Endothelial cell of umbilical vein (primary cell): Measurements from ENCODE around the gene HEXIM2. TPM values are rescaled to one million over a fixed set of nuclear protein-coding genes. Genes with fewer than 3 reads are reported as not detected.

ENCODE experiments used
- BruUV-seq: library from RNA; stranded (reverse); fragments of 400-500 nt; replicated peaks from 2 replicates; lab custom pipeline; 2021; lab: Mats Ljungman, UMichigan
- CTCF ChIA-PET: fragments of 300-600, 350-600 bp; sonication (Branson Sonifier 250); formaldehyde crosslinking; loops from one replicate; lab custom pipeline; 2021; ENCODE audit warnings: antibody characterized with exemption, inconsistent platforms; lab: Charles Lee
- POLR2A ChIA-PET: fragments of 300-600, 350-600 bp; sonication (Branson Sonifier 250); formaldehyde crosslinking; loops from one replicate; lab custom pipeline; 2021; ENCODE audit warnings: antibody characterized with exemption, inconsistent platforms; lab: Charles Lee
- DNase-seq: peaks from one replicate; pipeline ENCODE4 v3.0.0-alpha.2; 2011; ENCODE audit warnings: low read depth, low spot score
- FAIRE-seq: peaks from 2 replicates; lab custom pipeline; 2011; peaks lifted over from hg19 to GRCh38; lab: Jason Lieb, UNC
- H2AFZ ChIP-seq: 2 replicates; pipeline ENCODE4 v1.6.0; 2012; ENCODE audit warnings: low read depth, low read length, control low read depth, inconsistent platforms
- H3K27ac ChIP-seq: 2 replicates; pipeline ENCODE4 v1.5.1; 2011; ENCODE audit warnings: low read depth, mild to moderate bottlenecking, control low read depth, low read length, moderate library complexity; ENCODE audit not compliant: insufficient read depth
- H3K27me3 ChIP-seq, 2 experiments: 2 replicates each; pipeline versions ENCODE4 v1.6.0 to v1.6.1; 2011; ENCODE audit warnings: low read length in 2 of 2, mixed read lengths in 1 of 2; ENCODE audit not compliant: control insufficient read depth in 2 of 2, insufficient read depth in 2 of 2
- H3K36me3 ChIP-seq, 2 experiments: 2 replicates in 1 of 2; 3 replicates in 1 of 2; pipeline ENCODE4 v1.5.1; 2011; ENCODE audit warnings: low read length in 2 of 2, mild to moderate bottlenecking in 1 of 2, moderate library complexity in 1 of 2; ENCODE audit not compliant: control insufficient read depth in 2 of 2, insufficient read depth in 2 of 2; ENCODE audit errors: extremely low read depth in 1 of 2
- H3K4me1 ChIP-seq: 3 replicates; pipeline ENCODE4 v1.5.1; 2011; ENCODE audit warnings: mild to moderate bottlenecking, low read length; ENCODE audit not compliant: control insufficient read depth, insufficient read depth; ENCODE audit errors: extremely low read depth
- H3K4me2 ChIP-seq: 2 replicates; pipeline ENCODE4 v1.6.1; 2011; ENCODE audit warnings: low read length, control low read depth, mixed read lengths; ENCODE audit not compliant: insufficient read depth
- H3K4me3 ChIP-seq, 3 experiments: fragments of 200-600 bp in 1 of 3; sonication (generic), shearing (Covaris generic) in 1 of 3; replicated peaks in 1 of 3; 2 replicates each; pipeline ENCODE4 v1.5.1; 2011 to 2016; ENCODE audit warnings: control low read depth in 3 of 3, low read length in 3 of 3, mild to moderate bottlenecking in 2 of 3, inconsistent platforms in 1 of 3, low read depth in 1 of 3, moderate library complexity in 1 of 3; ENCODE audit not compliant: insufficient read depth in 1 of 3
- H3K79me2 ChIP-seq: 2 replicates; pipeline ENCODE4 v1.6.0; 2012; ENCODE audit warnings: low read length, inconsistent platforms; ENCODE audit not compliant: control insufficient read depth, insufficient read depth
- H3K9ac ChIP-seq: replicated peaks from 2 replicates; pipeline ENCODE3; 2011; ENCODE audit warnings: low read length, control low read depth; ENCODE audit not compliant: insufficient read depth; ENCODE audit errors: extremely low read depth
- H3K9me1 ChIP-seq: replicated peaks from 3 replicates; pipeline ENCODE4 v1.6.0; 2011; ENCODE audit warnings: mild to moderate bottlenecking, low read length; ENCODE audit not compliant: control insufficient read depth, insufficient read depth; ENCODE audit errors: extremely low read depth
- H3K9me3 ChIP-seq: replicated peaks from 2 replicates; pipeline ENCODE4 v1.5.1; 2012; ENCODE audit warnings: low read length, inconsistent platforms; ENCODE audit not compliant: control insufficient read depth, insufficient read depth
- H4K20me1 ChIP-seq: replicated peaks from 2 replicates; pipeline ENCODE3; 2011; ENCODE audit warnings: mild to moderate bottlenecking, low read length; ENCODE audit not compliant: control insufficient read depth, insufficient read depth; ENCODE audit errors: extremely low read depth
- FOS ChIP-seq: IDR thresholded peaks from 2 replicates; pipeline ENCODE4 v1.6.1; 2011; ENCODE audit warnings: mild to moderate bottlenecking, low read length, moderate library complexity, borderline replicate concordance; ENCODE audit not compliant: insufficient read depth
- MYC ChIP-seq: IDR thresholded peaks from one replicate; pipeline ENCODE4 v1.6.1; 2011; ENCODE audit warnings: mild to moderate bottlenecking, low read depth, low read length
- POLR2A ChIP-seq: IDR thresholded peaks from 2 replicates; pipeline ENCODE4 v1.6.1; 2012; ENCODE audit warnings: low read depth, mild to moderate bottlenecking, control low read depth, low read length
- POLR2AphosphoS5 ChIP-seq: IDR thresholded peaks from 2 replicates; pipeline ENCODE4 v1.6.1; 2012; ENCODE audit warnings: low read depth, mild to moderate bottlenecking, control low read depth, low read length, moderate library complexity; ENCODE audit not compliant: insufficient read depth
- dilution Hi-C: fragments of 300-500 bp; cut with MboI; formaldehyde crosslinking; loops from one replicate; pipeline ENCODE4 v1.15.0; 2019; ENCODE audit warnings: low sequenced_read_pairs; ENCODE audit not compliant: extremely low pct_ligation_motif_present
- intact Hi-C: fragments of 100-400 bp; cut with micrococcal nuclease; formaldehyde crosslinking; loops from one replicate; pipeline ENCODE4 v1.10.0; 2022
- polyA plus RNA-seq, 4 experiments: library from polyadenylated mRNA; depleted of rRNA in 3 of 4; stranded (reverse) in 3 of 4; unstranded in 1 of 4; fragments of >200 nt; gene quantifications; 2 replicates each; pipeline versions ENCODE4 v1.2.1 to v1.2.3, GENCODE V29; 2011 to 2012; ENCODE audit warnings: missing spikeins in 1 of 4
- total RNA-seq: library from RNA; stranded (reverse); gene quantifications from 2 replicates; pipeline ENCODE4 v1.2.3, GENCODE V29; 2021
- TF ChIP-seq, protein P1 (sequence below): IDR thresholded peaks from 2 replicates; pipeline ENCODE4 v1.6.1; 2011; ENCODE audit not compliant: insufficient read depth, insufficient read length
- TF ChIP-seq, protein P2 (sequence below), 2 donors: IDR thresholded peaks; 1 replicate in 1 of 2; 2 replicates in 1 of 2; pipeline ENCODE4 v1.5.1; 2011; ENCODE audit warnings: low read length in 2 of 2, mild to moderate bottlenecking in 2 of 2, moderate library complexity in 2 of 2, control low read depth in 1 of 2, inconsistent platforms in 1 of 2, low read depth in 1 of 2; ENCODE audit not compliant: insufficient read depth in 1 of 2; ENCODE audit errors: extremely low read depth in 1 of 2

HEXIM2 gene
- total and polyA plus RNA-seq, 2 donors (not counting 3 experiments of a cell fraction or from before 2014, with no cell fraction given): 2.9 to 3.8 TPM

DNA sequence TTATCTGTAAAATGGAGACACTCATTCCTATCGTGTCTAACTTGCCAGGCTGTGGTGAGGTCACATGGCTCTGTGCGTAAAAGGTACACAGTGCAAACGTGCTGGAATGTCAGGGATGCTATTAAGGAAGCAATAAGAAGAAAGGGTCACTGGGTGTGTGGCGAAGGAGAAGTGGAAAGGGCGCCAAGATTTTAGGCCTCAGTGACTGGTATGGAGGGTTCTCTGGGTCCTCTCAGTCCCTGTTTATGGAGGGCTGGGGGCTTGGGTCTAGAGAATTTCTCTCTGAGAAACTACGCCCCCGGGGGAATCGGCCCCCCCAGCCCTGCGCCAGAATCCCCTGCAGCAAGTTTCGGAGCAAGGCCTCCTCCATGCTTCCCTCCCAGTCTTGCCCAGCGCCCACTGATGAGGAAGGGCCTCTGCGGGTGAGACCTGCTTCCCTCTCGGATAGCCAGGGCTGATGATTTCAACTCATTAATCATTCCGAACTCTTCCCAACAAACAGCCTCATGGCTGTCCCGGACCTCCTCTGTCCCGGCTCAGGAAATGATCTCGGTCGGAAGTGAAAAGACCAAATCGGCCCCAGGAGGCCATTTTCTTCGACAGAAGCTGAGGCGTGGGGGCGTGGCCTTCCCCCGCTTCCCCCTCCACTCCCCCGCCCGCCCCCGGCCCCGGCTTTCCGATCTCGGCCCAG, 14.6 kb upstream of the HEXIM2 start:
- dilution Hi-C loops (no loop called here), intact Hi-C loops (loop anchor here (10.0 kb wide), 1 partner anchor 228 kb away; no protein-coding TSS in a partner anchor)
- DNase-seq (peak; percentile 71), FAIRE-seq (peak; percentile 62)
- Histone ChIP-seq H3K36me3 (no peaks in the 10 kb centered on the region), H4K20me1 (no peaks in the 10 kb centered on the region), H2AFZ (peak overlapping the region; percentile 49), H3K9ac (peak overlapping the region; percentile 99), H3K27ac (peak overlapping the region; percentile 97), H3K9me1 (no peaks in the 10 kb centered on the region), H3K4me2 (peak overlapping the region; percentile 51), H3K4me3 (peak overlapping the region in 2 of 3 experiments; percentile 30 to 47), H3K9me3 (no peaks in the 10 kb centered on the region), H3K27me3 (no peaks in the 10 kb centered on the region), H3K4me1 (peaks cover 24% of the 10 kb centered on the region), H3K79me2 (peaks cover 30% of the 10 kb centered on the region)
- BruUV-seq: TSS peak; percentile 64
- ChIA-PET POLR2A (interaction anchor here (1.3 to 6.1 kb wide), 3 partner anchors 12 to 17 kb away, joined by 3 to 189 read pairs (median 58); partner anchors contain the start of genes ACBD4 and HEXIM2), CTCF (interaction anchor here (6.3 to 10.4 kb wide), 3 partner anchors 11 to 51 kb away, joined by 153 to 393 read pairs (median 191); partner anchors contain the start of genes ACBD4 and HEXIM2)
- TF ChIP-seq POLR2A: peak; percentile 76
- TF ChIP-seq MYC: no peak
- TF ChIP-seq, protein P1, sequence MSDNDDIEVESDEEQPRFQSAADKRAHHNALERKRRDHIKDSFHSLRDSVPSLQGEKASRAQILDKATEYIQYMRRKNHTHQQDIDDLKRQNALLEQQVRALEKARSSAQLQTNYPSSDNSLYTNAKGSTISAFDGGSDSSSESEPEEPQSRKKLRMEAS: peak; percentile 37
- TF ChIP-seq FOS: no peak
- peak; percentile 32 for TF ChIP-seq POLR2AphosphoS5
- TF ChIP-seq, protein P2, sequence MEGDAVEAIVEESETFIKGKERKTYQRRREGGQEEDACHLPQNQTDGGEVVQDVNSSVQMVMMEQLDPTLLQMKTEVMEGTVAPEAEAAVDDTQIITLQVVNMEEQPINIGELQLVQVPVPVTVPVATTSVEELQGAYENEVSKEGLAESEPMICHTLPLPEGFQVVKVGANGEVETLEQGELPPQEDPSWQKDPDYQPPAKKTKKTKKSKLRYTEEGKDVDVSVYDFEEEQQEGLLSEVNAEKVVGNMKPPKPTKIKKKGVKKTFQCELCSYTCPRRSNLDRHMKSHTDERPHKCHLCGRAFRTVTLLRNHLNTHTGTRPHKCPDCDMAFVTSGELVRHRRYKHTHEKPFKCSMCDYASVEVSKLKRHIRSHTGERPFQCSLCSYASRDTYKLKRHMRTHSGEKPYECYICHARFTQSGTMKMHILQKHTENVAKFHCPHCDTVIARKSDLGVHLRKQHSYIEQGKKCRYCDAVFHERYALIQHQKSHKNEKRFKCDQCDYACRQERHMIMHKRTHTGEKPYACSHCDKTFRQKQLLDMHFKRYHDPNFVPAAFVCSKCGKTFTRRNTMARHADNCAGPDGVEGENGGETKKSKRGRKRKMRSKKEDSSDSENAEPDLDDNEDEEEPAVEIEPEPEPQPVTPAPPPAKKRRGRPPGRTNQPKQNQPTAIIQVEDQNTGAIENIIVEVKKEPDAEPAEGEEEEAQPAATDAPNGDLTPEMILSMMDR (IDR thresholded peaks at IDR 0.05; ENCODE audit: extremely low read depth in 1 of 2, insufficient read depth in 1 of 2, low read depth in 1 of 2, low read length in 2 of 2): no peak
